Stimulated activated CD4-positive, alpha-beta T cell treated with anti-CD3 and anti-CD28 coated beads, Interleukin-1b, Interleukin-23, amount 100 ng/mL, for 48 hours (primary cell): ENCODE results near the gene NCOA3.
A peak's percentile ranks its signal among the peaks of the same experiment; 100 is the strongest.

ENCODE experiments used
- DNase-seq: peaks from one replicate; pipeline ENCODE4 v3.0.0-alpha.2; 2020

The NCOA3 gene

DNA sequence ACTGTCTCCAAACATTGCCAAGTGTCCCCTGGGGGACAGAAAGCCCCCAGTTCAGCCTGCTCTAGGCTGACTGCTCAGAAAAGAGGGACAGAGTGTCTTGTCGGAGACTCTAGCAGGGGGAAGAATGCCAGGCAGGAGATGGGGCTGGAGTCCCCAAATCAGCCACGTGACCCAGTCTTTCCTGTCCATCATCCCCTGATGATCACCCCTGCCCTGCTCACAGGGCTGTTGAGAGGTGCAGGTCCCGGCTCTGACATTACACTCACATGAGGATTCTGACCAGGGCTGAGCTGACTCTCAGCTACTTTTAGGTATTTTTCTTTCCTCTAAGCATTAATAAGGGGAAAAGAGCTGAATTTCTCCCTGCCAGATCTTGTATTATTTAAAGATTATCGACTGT, 167.8 kb downstream of the NCOA3 start:
- no peak for DNase-seq

DNA sequence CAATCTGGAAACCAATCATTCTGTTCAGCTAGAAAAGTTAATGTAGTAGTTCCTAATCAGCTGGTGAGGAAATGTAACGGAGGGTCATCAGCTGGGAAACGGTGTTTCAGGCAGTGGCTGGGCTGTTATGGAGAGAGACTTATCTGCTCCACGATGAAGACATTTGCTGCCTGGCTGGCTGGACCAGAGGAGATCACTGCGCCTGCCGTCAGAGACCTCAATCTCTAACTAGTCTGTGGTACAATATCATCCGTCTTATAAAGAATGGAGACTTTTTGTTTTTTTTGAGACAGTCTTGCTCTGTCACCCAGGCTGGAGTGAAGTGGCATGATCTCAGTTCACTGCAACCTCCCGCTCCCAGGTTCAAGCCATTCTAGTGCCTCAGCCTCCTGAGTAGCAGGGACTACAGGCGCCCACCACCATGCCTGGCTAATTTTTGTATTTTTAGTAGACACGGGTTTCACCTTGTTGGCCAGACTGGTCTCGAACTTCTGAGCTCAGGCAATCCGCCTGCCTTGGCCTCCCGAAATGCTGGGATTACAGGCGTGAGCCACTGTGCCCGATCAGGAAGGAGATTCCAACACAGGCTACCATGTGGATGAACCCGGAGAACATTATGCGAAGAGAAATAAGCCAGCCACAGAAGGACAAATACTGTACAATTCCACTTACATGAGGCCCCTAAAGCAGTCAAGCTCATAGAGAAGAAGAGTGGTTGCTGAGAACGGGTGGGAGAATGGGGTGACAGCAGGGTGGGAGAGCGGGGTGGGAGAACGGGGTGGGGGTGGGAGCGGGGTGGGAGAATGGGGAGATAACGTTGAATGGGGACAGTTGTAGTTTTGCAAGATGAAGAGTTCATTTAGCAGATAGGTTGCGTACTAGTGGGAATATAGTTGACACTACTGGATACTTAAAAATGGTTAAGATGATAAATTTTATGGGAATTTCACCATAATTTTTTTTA, 168.5 kb downstream of the NCOA3 start:
- no peak for DNase-seq

DNA sequence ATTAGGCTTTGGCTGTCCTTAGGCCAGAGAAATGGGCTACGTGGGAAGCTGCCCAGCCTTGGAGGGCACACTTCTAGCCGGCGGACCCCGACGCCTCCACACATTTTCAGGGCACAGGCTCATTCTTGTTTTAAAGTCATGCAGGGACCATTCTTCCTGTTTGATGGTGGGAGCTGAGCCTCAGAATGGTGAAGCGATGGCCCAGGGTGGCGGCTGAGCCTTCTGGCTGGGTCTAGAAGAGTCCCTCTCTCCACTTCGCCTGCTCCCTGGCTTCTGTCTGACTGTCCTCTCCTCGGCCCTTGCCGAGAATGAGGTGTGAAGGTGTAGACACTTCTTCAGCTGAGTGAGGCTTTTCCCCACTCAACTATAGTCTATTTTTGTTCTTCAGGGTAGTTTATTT, 169.2 kb downstream of the NCOA3 start:
- no peak for DNase-seq

DNA sequence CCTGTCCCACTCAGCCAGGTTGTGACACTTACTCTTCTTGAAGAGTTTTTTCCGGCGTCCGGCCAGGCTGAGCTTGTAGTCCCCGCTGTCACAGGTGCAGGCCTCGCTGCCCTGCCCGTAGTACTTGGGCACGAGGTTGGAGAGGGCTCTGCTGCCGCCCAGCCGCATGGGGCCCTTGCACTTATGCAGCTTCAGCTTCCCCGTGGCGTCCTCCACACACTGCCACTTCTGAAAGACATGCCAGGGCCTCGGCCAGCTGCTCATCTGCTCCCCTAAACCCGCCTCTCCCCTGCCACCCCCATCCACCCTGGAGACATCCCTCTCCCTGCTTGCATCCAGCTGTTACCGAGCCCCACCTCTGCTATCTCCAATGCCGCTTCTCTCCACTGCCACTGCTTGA, 170.5 kb downstream of the NCOA3 start:
- no peak for DNase-seq

DNA sequence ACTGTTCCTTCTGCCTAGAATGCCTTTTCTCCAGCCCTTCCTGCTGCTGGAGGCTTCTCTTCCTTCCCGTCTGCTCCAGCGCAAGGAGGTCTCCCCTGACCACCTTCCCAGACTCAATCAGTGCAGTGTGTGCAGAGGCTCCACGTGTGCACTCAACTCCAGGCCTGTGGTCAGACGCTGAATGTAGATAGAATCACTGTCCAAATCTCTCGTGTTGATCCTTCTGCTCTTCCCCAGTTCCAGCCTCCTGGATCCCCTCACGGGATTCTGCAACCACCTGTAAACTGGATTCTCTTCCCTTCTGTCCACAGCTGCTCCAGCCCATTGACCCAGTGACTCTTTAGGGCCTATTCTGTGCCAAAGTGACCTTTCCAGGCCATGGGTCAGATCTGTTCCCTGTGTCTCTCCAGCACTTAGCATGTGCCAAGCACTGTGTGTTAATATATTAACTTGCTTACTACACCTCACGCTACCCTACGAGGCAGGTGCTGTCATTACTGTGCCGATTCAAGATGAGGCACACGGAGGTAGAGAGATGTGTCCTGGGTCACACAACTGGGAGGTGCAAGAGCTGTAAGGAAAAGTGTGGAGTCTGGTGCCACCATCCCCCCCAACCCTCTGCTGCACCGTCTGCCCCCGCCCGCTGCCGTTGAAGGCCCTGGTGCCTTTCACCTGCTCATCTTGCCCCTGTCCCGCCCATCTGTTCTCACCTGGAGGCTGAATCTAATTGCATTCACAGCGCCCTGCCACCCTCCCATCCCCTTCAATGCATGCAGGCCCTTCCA, 171.4 kb downstream of the NCOA3 start:
- no peak for DNase-seq

DNA sequence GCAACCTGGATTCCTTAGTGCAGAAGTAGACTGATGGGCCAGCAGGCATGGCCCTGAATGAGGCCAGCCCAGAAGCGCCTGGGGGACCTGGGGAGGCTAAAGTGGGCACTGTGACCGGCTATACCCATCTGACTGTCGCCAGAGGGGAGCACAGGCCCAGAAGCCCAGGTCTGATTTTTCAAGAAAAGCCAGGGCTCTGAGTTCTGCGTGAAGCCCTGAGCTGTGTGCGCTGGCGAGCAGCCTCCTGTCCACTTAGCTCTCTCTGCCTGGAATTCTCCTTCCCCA, 171.9 kb downstream of the NCOA3 start:
- no peak for DNase-seq

DNA sequence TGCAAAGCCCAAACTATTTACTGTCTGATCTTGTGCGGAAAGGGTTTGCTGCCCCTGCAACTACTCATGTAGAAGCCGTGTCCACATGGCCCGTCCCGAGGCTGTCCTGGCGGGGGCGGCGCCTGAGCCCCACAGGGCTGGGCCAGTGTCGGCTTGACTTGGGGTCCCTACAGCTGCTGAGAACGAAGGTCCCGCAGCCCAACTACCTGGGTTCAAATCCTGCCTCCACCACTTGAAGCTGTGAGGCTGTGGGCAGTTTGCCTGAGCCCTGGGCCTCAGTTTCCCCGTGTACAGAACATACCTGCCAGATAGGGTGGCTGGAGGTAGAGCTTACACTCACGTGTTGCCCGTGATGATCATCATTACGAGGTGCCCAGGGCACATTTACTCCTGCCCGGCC, 172.5 kb downstream of the NCOA3 start:
- DNase-seq, result no peak

DNA sequence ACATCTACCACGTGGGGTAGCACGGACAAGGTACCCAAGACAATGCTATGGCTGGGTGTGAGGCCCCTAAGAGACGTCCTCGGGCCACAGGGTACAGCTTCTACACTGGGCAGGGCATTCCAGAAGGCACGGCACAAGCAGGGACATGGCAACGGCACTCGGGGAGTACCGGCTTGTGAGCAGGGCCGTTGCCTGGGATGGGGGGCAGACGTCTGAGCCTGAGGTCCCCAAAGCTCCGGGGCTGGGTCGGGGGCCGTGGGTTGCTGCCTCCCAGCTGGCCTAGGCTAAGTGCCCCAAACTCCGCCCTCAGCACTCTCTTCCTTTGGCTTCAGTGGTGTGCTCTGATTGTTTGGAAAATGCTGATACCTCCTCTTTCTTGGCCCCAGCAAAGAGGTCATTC, 173.0 kb downstream of the NCOA3 start:
- DNase-seq, result no peak

DNA sequence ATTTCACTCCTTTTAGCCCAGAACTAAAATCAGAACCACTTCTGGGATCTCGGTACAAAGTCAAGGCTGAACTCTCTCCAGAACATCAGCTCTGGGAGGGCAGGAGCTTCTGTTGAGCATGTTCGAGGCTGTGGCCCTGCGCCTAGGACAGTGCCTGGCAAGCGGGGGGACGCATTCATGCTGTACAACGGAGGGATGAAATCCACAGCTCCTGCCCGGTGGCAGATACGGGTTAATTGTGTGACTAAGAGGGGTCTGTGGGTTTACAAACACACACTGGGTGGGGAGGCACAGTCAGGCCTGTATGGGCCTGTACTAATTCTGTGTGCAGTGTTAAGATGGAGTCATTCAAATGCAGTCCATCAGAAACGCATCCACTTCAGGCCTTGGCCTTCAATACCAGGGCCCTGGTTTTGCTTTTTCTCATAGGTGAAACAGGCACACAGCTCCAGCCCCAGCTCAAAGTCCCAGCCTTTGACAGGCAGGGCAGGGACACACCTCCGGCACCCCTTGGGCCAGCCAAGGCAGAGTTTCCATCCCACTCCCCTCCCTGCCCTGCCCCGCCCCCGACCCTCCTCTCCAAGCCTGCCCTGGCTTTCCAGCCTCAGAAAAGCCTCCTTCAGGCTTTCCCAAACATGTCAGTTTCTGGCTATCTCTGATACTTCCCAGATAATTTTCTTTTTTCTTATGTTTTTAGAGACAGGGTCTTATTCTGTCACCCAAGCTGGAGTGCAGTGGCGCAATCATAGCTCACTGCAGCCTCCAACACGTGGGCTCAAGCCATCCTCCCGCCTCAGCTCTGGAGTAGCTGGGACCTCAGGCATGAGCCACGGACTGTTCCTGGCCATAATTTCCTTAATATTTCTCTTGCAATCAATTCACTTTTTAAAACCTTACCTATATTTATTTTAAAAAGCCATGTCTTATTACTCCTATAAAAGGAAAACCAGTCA, 173.8 kb downstream of the NCOA3 start:
- no peak for DNase-seq

DNA sequence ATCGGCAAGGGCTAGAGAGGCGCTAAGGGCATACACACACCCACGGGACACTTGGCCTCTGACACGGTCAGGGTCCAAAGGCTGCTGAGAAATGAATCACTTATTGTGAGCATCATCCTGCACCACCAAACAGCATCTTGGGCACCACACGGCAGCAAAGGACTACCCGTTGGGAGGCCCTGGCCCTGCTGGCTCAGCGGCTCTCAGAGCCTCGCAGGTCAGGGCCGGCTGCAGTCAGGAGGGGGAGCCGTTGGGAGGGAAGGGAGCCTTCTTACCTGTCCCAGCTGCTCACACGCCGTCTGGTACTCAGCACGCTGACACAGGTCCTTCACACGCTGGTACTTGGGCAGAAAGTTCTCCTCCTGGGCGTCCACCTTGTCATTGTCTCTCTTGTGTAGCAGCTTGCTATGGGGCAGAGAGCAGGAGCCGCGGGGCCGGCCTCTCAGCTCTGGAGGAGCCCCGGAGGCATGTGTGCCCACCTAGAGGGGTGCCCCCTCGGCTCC, 174.6 kb downstream of the NCOA3 start:
- no peak for DNase-seq

DNA sequence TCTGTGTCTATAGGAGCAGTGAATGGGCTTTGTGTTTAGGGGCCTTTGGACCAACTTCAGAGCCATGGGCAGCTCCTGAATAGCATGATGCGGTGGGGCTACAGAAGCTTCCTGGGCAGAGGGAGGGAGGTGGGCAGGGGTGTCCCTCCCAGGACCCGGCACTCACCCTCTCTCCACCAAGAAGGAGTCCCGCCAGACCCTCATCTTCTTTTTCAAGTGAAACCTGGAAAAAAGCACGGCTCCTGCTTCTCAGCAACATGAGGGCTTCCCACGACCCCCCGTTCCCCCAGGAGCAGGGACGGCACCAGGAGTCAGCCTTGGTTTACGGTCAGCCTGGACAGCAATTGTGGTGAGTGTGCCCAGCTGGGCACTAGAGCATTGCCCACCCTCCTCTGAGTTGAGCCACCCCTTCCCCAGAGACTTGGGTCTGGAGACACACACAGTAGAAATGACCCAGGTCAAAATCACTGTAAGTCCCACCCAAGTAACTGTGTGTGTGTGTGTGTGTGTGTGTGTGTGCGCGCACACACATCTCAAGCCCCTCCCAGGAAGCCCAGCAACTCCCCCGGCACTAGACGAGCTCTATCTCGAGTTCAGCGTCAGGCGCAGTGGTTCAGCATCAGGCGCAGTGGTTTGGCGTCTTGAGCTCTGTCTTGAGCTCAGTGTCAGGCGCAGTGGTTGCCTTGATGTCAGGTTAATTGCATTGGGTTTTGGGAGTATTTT, 175.4 kb downstream of the NCOA3 start:
- DNase-seq, result no peak

DNA sequence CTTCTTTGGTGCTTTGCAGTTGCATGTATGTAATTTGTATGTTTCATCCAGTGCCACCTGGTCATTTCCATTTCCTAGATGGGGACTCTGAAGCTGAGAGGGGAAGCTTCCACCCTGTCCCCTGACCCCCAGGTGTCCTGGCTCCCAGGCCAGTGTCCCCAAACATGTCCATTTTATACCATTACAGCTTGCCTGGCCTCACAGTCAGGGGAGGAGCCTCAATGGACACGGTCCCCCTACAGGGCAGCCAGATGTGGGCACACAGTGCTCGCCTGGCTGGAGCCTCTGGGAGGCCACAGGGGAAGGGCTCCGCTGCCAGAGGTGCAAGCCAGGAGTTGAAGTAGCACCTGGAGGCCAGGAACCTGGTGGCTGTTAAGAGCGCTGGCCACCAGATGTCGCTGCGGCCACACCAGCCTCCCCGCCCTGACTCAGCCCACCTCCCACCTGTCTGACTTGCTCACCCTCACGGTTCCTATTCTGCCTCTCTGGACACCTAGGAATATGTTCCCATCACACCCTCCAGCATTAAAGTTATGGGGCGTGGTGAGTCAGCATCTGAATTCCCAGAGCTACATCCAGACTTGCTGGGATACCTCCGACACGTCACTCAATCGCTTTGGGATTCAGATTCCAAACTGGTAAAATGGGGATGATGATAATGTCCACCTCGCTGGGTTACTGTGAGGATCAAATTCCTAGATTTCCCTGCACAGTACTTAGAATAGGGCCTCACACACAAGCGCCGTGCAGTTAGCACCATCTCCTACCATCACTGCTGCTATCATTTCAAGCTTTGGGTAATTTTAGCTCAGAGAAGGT, 176.2 kb downstream of the NCOA3 start:
- DNase-seq, result peak; percentile 71

DNA sequence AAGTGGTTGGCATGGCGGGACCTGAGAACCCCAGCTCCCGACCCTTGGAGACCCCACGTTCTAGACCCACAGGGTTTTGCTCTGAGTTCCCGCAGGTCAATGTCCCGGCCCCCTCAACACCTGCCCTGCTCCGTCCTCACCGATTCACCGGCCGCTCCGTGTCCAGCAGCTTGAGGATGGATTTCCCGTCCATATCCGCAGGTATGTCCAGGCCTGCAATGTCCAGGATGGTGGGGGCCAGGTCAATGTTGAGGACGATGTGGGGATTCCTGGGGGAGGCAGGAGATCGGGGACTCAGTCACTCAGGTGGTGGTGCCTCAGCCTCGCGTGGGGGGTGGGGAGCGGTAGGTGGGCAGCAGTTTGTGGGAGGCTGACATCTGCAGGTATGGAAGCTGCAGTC, 176.8 kb downstream of the NCOA3 start:
- no peak for DNase-seq

DNA sequence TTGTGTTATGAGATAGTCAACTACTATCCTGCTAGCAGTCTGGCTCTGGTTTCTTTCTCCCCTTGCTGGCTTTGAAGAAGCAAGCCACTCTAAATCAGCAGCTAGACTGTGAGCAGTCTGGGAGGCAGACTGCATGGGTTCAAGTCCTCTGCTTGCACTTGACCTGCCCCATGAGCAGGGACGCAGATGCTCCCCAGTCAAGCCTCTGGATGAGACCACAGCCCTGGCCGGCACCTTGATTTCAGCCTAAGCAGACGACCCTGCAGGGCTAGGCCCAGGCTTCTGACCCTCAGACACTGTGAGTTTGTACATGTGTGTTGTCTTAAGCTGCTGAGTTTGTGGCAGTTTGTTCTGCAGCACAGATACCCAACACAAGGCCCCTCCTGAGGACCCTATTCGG, 177.8 kb downstream of the NCOA3 start:
- DNase-seq, result no peak

DNA sequence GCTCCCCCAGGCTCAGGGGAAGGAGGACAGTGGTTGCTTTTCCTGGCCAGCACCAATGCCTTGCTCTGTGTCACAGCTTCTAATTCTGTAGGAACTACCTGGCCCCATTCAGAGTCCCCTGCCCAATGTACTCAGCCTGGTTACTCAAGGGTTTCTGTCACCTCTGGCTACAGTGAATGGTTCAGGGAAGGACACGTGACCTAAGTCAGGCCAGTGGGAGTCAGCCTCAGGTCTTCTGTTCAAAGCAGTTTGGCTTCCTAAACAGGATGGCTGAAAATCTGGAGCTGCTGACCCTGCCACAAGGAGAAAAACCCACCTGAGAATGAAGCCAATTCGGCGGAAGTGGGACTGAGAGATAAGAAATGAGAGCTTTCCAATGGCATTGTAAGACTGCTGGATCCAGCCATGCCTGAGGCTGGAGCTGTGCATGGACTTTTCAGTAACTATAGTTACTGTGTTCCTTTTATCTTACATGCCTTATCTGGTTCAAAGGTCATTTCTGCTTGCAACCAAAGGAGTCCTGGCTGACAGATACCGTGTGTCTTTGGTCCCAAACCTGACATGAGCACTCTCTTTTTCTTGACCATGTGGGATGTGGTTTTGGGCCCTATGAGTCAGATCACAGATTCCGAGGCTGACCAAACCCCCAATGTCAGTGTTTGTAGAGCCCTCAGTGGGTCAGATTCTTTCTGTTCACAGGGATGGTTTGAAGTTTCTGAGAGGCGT, 179.3 kb downstream of the NCOA3 start:
- DNase-seq, result no peak

DNA sequence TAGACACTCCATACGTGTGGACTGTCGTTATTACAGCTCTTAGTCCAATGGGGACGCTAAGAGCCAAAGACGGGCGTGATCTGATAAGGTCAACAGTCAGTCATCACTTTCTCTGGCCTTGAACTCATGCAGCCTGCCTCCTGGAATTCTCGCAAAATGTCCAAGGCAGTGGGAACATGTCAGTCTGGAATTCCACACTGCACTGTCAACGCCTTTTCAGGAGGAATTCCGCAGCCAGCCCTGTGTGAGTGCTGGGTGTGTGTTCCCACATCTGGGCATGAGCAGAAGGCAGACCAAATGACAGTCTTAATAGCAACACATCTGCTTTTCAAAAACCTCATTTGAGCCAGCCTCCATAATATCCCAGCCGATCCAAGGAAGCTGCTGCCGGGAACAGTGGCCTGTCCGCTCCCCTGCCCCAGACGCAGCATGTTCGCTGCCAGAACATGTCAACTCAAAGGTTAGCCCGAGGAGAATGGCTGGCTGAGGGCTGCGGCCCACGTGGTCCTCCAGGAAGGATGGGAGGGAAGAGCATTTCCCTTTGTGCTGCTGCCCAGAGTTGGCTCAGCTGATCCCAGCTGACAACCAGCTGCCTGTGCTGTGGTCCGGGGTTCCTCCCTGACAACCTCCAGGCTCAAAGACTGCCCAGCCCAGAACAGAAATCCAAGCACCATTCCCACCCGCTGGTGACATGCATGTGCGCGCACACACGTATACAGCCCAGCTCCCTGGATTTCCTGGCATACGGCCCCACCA, 180.5 kb downstream of the NCOA3 start:
- DNase-seq, result no peak

DNA sequence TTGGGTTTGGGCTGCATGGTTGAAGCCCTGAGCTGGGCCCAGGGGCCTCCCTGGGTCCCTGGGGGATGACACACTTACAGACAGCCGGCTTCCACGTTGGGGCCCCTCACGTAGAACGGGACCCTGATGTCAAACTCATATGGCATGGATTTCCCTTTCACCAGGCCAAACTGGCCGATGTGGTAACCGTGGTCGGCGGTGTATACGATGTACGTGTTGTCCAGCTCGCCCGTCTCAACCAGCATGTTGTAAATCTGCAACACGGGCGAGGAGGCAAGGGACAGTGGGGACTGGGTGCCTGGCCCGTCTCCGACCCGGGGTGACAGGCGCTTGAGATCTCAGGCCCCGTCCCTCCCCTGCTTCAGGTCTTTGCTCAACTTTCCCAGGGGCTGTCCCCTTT, 181.2 kb downstream of the NCOA3 start:
- no peak for DNase-seq

DNA sequence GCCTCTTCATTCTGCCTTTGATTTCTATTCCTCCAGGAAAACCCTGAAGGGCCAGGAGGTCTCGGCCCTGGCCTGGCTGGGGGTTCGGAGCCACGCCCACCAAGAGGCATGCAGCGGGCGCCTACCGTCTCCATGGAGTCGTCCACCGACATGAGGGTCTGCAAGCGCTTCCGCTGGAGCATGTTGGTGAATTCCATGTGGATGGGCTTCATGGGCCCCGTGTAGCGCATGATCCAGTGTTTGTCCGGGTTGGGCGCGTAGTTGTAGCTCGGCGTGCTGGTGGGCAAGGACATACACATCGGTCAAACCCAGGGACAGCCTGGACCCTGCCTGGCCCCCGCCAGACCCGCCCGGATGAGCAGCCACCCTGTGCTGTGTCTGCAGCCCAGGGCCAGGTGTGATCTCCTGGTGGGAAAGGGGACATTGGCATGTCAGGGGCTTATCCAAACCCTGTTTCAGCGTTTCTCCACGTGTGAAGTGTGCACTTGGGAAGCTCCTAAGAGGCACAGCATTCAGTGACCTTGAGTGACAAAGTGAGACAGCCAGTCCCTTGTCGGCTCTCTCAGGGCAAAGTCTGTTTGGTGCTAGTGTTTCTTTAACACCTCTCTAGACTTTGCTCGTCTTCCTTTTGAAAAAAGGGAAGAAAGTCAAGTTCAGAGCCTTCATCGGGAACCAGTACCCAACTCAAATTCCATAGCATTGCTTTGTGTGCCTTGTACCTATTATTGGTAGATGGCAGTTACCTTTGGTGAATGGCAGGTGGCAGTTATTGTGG, 182.8 kb downstream of the NCOA3 start:
- no peak for DNase-seq

DNA sequence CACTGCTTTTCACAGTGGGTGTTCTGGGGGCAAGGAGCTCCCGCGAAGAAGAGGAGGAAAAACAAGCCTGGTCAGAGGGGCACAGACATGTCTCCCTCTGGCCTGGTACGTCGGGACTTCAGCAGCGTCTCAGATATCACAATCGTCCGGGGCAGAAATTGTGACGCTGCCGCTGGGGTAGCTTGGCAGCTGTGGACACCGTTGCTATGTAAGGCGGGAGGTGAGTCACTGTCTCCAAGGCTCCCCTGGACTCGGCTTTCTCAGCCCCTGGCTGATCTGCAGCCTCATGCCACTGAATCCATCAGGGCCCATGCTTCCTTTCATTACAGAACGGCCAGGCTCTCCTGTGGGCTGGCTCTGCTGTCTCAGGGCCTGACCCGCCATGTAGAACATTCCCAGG, 184.9 kb downstream of the NCOA3 start:
- no peak for DNase-seq
